GM12878 (cell line): ENCODE measurements around the gene TM7SF2. TPM values are rescaled to one million over a fixed set of nuclear protein-coding genes. Genes with fewer than 3 reads are reported as not detected.

ENCODE experiments used
- CBX5 ChIP-seq: sonication (generic); IDR thresholded peaks from 2 replicates; pipeline ENCODE4 v1.6.1; 2016; ENCODE audit warnings: low read depth, moderate library complexity, mild to moderate bottlenecking, inconsistent platforms
- CHD4 ChIP-seq: fragments of 200-600 bp; sonication (generic); IDR thresholded peaks from 2 replicates; pipeline ENCODE4 v1.6.1; 2016; ENCODE audit warnings: mild to moderate bottlenecking
- CREB1 ChIP-seq: IDR thresholded peaks from 2 replicates; pipeline ENCODE4 v1.6.1; 2012; ENCODE audit warnings: low read depth, mild to moderate bottlenecking, inconsistent platforms
- FOS ChIP-seq: IDR thresholded peaks from 3 replicates; pipeline ENCODE4 v1.6.1; 2011; ENCODE audit warnings: borderline replicate concordance; ENCODE audit not compliant: insufficient read length; ENCODE audit errors: extremely low read depth
- FOXM1 ChIP-seq: IDR thresholded peaks from 2 replicates; pipeline ENCODE4 v1.6.1; 2012; ENCODE audit warnings: low read depth, mild to moderate bottlenecking, inconsistent platforms, low read length, moderate library complexity
- GATAD2B ChIP-seq: fragments of 450-650 bp; conservative IDR thresholded peaks from 2 replicates; pipeline ENCODE4 v1.6.1; 2017; ENCODE audit warnings: low read depth, mild to moderate bottlenecking, moderate library complexity
- MEF2B ChIP-seq: fragments of 450-650 bp; IDR thresholded peaks from 2 replicates; pipeline ENCODE4 v1.6.1; 2018; ENCODE audit warnings: mild to moderate bottlenecking, moderate library complexity; ENCODE audit not compliant: partially characterized antibody, poor library complexity, severe bottlenecking
- NR2C1 ChIP-seq: fragments of 450-650 bp; IDR thresholded peaks from 2 replicates; pipeline ENCODE4 v1.6.1; 2017; ENCODE audit warnings: antibody characterized with exemption, mild to moderate bottlenecking, moderate library complexity
- POLR2A ChIP-seq: IDR thresholded peaks from 2 replicates; pipeline ENCODE4 v1.6.1; 2011; ENCODE audit warnings: low read depth, mild to moderate bottlenecking, low read length
- RBBP5 ChIP-seq: fragments of 200-600 bp; sonication (generic); conservative IDR thresholded peaks from 2 replicates; pipeline ENCODE4 v1.6.1; 2016
- RFX5 ChIP-seq: IDR thresholded peaks from 2 replicates; pipeline ENCODE4 v1.6.1; 2011; ENCODE audit warnings: low read depth, low read length, improper control_type of control experiment
- SMAD1 ChIP-seq: fragments of 450-650 bp; IDR thresholded peaks from 2 replicates; pipeline ENCODE4 v1.6.1; 2018; ENCODE audit warnings: mild to moderate bottlenecking, low read depth; ENCODE audit not compliant: partially characterized antibody
- USF1 ChIP-seq: IDR thresholded peaks from 2 replicates; pipeline ENCODE4 v1.6.1; 2011; ENCODE audit warnings: borderline replicate concordance, low read depth, mild to moderate bottlenecking, moderate library complexity, mixed read lengths, low read length; ENCODE audit not compliant: insufficient read depth; ENCODE audit errors: extremely low read length
- YY1 ChIP-seq: IDR thresholded peaks from 2 replicates; pipeline ENCODE4 v1.6.1; 2011; ENCODE audit warnings: low read depth, mild to moderate bottlenecking, low read length
- ZNF207 ChIP-seq: fragments of 450-650 bp; IDR thresholded peaks from 2 replicates; pipeline ENCODE4 v1.6.1; 2014; ENCODE audit warnings: antibody characterized with exemption, mild to moderate bottlenecking, borderline replicate concordance
- ZNF384 ChIP-seq: IDR thresholded peaks from 2 replicates; pipeline ENCODE4 v1.6.1; 2012; ENCODE audit warnings: low read depth, mild to moderate bottlenecking, low read length, improper control_type of control experiment, borderline replicate concordance
- ZNF592 ChIP-seq: fragments of 450-650 bp; IDR thresholded peaks from 2 replicates; pipeline ENCODE4 v1.6.1; 2017; ENCODE audit warnings: mild to moderate bottlenecking, moderate library complexity
- polyA plus RNA-seq, 11 experiments: library from polyadenylated mRNA; depleted of rRNA in 4 of 11; unstranded in 6 of 11; stranded (reverse) in 5 of 11; fragments of >200 nt; fragmentation: Nextera tagmentation in 4 of 11; fragmentation: Illumina TruSeq in 1 of 11; extraction: Ambion mirVana in 4 of 11; extraction: Trizol in 1 of 11; gene quantifications; 1 replicate in 1 of 11; 2 replicates in 10 of 11; pipeline versions ENCODE4 v1.2.1 to v1.2.3, GENCODE V29; 2011 to 2016; ENCODE audit warnings: inconsistent platforms in 2 of 11, missing spikeins in 2 of 11, low read depth in 1 of 11
- total RNA-seq, 4 experiments: library from RNA; depleted of rRNA in 3 of 4; stranded (reverse); fragments of >200 nt in 3 of 4; fragmentation: Illumina TruSeq in 1 of 4; extraction: Trizol in 1 of 4; gene quantifications; 2 replicates each; pipeline versions ENCODE4 v1.2.1 to v1.2.3, GENCODE V29; 2013 to 2021
- TF ChIP-seq, protein P1 (sequence below): IDR thresholded peaks from 2 replicates; pipeline ENCODE4 v1.6.1; 2012; ENCODE audit warnings: mild to moderate bottlenecking, low read depth, low read length
- TF ChIP-seq, protein P2 (sequence below): fragments of 450-650 bp; IDR thresholded peaks from 2 replicates; pipeline ENCODE4 v1.6.1; 2017; ENCODE audit warnings: mild to moderate bottlenecking

Gene TM7SF2
- total and polyA plus RNA-seq, 10 of the 15 experiments (the other 5 are each of a cell fraction or from before 2014, with no cell fraction given): 0.52 to 57.7 (median 20.7) TPM

DNA sequence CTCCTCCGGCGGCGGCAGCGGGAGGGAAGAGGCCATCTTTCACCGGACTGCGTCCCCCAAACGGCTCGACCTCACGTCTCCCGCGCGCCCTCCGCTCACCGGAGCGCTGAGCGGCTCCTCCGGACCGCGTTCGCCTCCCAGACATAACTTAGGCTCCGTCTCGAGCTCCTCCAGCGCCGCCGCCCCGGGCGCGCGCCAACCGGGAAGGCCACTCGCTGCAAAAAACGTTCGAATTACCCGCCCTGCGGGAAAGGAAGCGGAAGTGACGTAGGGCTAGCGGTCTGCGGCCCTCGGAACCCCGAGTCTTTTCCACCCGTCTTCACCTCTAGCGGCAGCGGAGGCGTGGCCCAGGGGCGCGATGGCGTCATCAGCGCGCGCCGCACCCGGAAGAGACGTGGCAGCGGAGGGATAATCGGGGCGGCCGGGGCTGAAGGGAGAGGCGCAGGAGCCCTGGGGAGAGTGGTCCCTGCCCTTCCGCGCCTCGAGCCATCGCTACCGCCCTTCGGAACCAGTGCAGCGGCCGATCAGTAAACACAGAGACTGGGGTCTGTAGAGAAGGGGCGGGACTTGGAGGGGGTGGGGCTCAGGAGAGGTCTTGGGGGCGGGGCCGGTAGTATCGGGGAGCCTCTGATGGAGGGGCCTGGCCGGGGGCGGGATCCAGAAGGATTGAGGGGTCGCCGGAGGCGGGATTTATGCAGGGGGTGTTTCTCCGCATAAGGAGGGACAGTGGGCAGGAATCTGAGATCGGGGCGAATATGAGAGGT, 27.7 kb upstream of the TM7SF2 start, which contains the start of the genes CDCA5 and ZFPL1 (continued):
- no peak for TF ChIP-seq SMAD1
- no peak for TF ChIP-seq FOS
- TF ChIP-seq ZNF384: no peak
- TF ChIP-seq ZNF207: 0 out of 2 replicates have a peak, but pooled peaks have one; percentile 52
- TF ChIP-seq POLR2A: peak; percentile 97
- peak; percentile 99 for TF ChIP-seq CREB1
- no peak for TF ChIP-seq USF1
- peak; percentile 33 for TF ChIP-seq YY1
- peak; percentile 57; the same call in 1 of the 2 replicates for TF ChIP-seq RFX5
- TF ChIP-seq CHD4: no peak
- no peak for TF ChIP-seq FOXM1
- no peak for TF ChIP-seq MEF2B
- peak; percentile 84 for TF ChIP-seq NR2C1
- TF ChIP-seq RBBP5: no peak
- TF ChIP-seq GATAD2B: peak; percentile 96
- TF ChIP-seq ZNF592: no peak
- TF ChIP-seq, protein P1, sequence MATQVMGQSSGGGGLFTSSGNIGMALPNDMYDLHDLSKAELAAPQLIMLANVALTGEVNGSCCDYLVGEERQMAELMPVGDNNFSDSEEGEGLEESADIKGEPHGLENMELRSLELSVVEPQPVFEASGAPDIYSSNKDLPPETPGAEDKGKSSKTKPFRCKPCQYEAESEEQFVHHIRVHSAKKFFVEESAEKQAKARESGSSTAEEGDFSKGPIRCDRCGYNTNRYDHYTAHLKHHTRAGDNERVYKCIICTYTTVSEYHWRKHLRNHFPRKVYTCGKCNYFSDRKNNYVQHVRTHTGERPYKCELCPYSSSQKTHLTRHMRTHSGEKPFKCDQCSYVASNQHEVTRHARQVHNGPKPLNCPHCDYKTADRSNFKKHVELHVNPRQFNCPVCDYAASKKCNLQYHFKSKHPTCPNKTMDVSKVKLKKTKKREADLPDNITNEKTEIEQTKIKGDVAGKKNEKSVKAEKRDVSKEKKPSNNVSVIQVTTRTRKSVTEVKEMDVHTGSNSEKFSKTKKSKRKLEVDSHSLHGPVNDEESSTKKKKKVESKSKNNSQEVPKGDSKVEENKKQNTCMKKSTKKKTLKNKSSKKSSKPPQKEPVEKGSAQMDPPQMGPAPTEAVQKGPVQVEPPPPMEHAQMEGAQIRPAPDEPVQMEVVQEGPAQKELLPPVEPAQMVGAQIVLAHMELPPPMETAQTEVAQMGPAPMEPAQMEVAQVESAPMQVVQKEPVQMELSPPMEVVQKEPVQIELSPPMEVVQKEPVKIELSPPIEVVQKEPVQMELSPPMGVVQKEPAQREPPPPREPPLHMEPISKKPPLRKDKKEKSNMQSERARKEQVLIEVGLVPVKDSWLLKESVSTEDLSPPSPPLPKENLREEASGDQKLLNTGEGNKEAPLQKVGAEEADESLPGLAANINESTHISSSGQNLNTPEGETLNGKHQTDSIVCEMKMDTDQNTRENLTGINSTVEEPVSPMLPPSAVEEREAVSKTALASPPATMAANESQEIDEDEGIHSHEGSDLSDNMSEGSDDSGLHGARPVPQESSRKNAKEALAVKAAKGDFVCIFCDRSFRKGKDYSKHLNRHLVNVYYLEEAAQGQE: 0 out of 2 replicates have a peak, but pooled peaks have one; percentile 9
- TF ChIP-seq, protein P2, sequence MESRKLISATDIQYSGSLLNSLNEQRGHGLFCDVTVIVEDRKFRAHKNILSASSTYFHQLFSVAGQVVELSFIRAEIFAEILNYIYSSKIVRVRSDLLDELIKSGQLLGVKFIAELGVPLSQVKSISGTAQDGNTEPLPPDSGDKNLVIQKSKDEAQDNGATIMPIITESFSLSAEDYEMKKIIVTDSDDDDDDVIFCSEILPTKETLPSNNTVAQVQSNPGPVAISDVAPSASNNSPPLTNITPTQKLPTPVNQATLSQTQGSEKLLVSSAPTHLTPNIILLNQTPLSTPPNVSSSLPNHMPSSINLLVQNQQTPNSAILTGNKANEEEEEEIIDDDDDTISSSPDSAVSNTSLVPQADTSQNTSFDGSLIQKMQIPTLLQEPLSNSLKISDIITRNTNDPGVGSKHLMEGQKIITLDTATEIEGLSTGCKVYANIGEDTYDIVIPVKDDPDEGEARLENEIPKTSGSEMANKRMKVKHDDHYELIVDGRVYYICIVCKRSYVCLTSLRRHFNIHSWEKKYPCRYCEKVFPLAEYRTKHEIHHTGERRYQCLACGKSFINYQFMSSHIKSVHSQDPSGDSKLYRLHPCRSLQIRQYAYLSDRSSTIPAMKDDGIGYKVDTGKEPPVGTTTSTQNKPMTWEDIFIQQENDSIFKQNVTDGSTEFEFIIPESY: no peak
- TF ChIP-seq CBX5: no peak
